ENCODE measurements around the gene NANP.

- TF ChIP-seq CTCF (optimal IDR thresholded peaks at IDR 0.05 in 1 of 3, IDR thresholded peaks at IDR 0.05 in 1 of 3, conservative IDR thresholded peaks at IDR 0.05 in 1 of 3; ENCODE audit: extremely low read depth in 1 of 3, insufficient read depth in 2 of 3, low read length in 3 of 3) (no peak), EZH2 (IDR thresholded peaks at IDR 0.05; ENCODE audit: low read length) (no peak)
Observed at GRCh38 chr20:25588491-25588890, 35.3 kb downstream of the NANP start.
